Muscle of leg (tissue), 11 donors: ENCODE measurements around the gene PCMTD2. TPM values are rescaled to one million over a fixed set of nuclear protein-coding genes. Genes with fewer than 3 reads are reported as not detected.
"Not testable (repeated sequence)": the region's sequence is repeated elsewhere in the genome, so short reads cannot be mapped to it uniquely, and the experiment has no call there.

Source experiments
- DNase-seq: peaks from one replicate; pipeline ENCODE4 v3.0.0; 2013
- H3K27ac ChIP-seq: one replicate; pipeline ENCODE4 v1.5.1; 2013; ENCODE audit warnings: mild to moderate bottlenecking, low read length, control low read depth
- H3K27me3 ChIP-seq: one replicate; pipeline ENCODE4 v1.6.1; 2013; ENCODE audit warnings: low read length; ENCODE audit not compliant: control insufficient read depth, insufficient read depth
- H3K36me3 ChIP-seq: one replicate; pipeline ENCODE4 v1.6.1; 2013; ENCODE audit warnings: low read length; ENCODE audit not compliant: control insufficient read depth, insufficient read depth
- H3K4me1 ChIP-seq: one replicate; pipeline ENCODE4 v1.6.1; 2013; ENCODE audit warnings: low read length; ENCODE audit not compliant: control insufficient read depth, insufficient read depth
- H3K4me3 ChIP-seq: one replicate; pipeline ENCODE4 v1.5.1; 2013; ENCODE audit warnings: low read length, control low read depth
- H3K9me3 ChIP-seq: replicated peaks from 2 replicates; pipeline ENCODE4 v1.6.1; 2013; ENCODE audit warnings: low read depth, low read length; ENCODE audit not compliant: control insufficient read depth
- WGBS: methylation state at CpG from one replicate; pipeline ENCODE4 v1.1.5; 2013; ENCODE audit warnings: missing lambda C conversion rate; ENCODE audit not compliant: insufficient coverage; 5-methylcytosine and 5-hydroxymethylcytosine counted together
- polyA plus RNA-seq, 8 donors: library from polyadenylated mRNA; unstranded; fragments of 120-200 nt; gene quantifications; one replicate each; pipeline versions ENCODE4 v1.2.1 to v1.2.3, GENCODE V29; 2013; ENCODE audit warnings: inconsistent platforms in 1 of 8, low replicate concordance in 1 of 8; ENCODE audit not compliant: insufficient read length in 8 of 8, insufficient read depth in 1 of 8
- total RNA-seq: library from RNA; stranded (reverse); fragments of 120-200 nt; gene quantifications from one replicate; pipeline ENCODE4 v1.2.4, GENCODE V29; 2013

PCMTD2 gene
- total and polyA plus RNA-seq, 9 donors = 41.4 to 74.1 (median 51.9) TPM

GRCh38 chr20:64285579-64286446, 30.3 kb downstream of the PCMTD2 start:
- not testable (repeated sequence) for H3K9me3 ChIP-seq, DNase-seq, H3K4me3 ChIP-seq, H3K27ac ChIP-seq, H3K27me3 ChIP-seq, H3K36me3 ChIP-seq, H3K4me1 ChIP-seq
- 82% methylated on average over 32 of the region's 46 CpGs for WGBS

- H3K9me3 ChIP-seq, H3K36me3 ChIP-seq, H3K4me3 ChIP-seq, H3K27me3 ChIP-seq, H3K27ac ChIP-seq, DNase-seq, H3K4me1 ChIP-seq: not testable (repeated sequence)
- 93% methylated on average over 20 of the region's 30 CpGs for WGBS
Observed at GRCh38 chr20:64286447-64287263, 31.1 kb downstream of the PCMTD2 start.

- WGBS = no CpG with 5 or more reads among the region's 3 CpGs
- not testable (repeated sequence) for H3K27me3 ChIP-seq, H3K9me3 ChIP-seq, H3K36me3 ChIP-seq, H3K4me3 ChIP-seq, H3K4me1 ChIP-seq, H3K27ac ChIP-seq, DNase-seq
Observed at GRCh38 chr20:64287264-64287590, 31.7 kb downstream of the PCMTD2 start.

GRCh38 chr20:64292167-64292566, 36.6 kb downstream of the PCMTD2 start:
- not testable (repeated sequence) for H3K27ac ChIP-seq, H3K27me3 ChIP-seq, H3K4me1 ChIP-seq, H3K36me3 ChIP-seq, H3K9me3 ChIP-seq, DNase-seq, H3K4me3 ChIP-seq
- no CpG with 5 or more reads among the region's 13 CpGs for WGBS

GRCh38 chr20:64303086-64303485, 47.5 kb downstream of the PCMTD2 start:
- not testable (repeated sequence) for H3K36me3 ChIP-seq, H3K4me3 ChIP-seq, H3K27ac ChIP-seq, H3K4me1 ChIP-seq, H3K9me3 ChIP-seq, H3K27me3 ChIP-seq, DNase-seq
- WGBS = no CpG with 5 or more reads among the region's 2 CpGs

GRCh38 chr20:64313761-64314160, 58.2 kb downstream of the PCMTD2 start:
- not testable (repeated sequence) for H3K36me3 ChIP-seq, H3K9me3 ChIP-seq, H3K4me1 ChIP-seq, H3K27ac ChIP-seq, H3K4me3 ChIP-seq, DNase-seq
- peaks cover 29% of the 10 kb centered on the region for H3K27me3 ChIP-seq
- no CpG with 5 or more reads among the region's 1 CpG for whole genome bisulfite sequencing

GRCh38 chr20:64315381-64315780, 59.8 kb downstream of the PCMTD2 start:
- peaks cover 29% of the 10 kb centered on the region for H3K27me3 ChIP-seq
- not testable (repeated sequence) for H3K36me3 ChIP-seq, DNase-seq, H3K4me3 ChIP-seq, H3K27ac ChIP-seq, H3K9me3 ChIP-seq, H3K4me1 ChIP-seq

GRCh38 chr20:64315884-64316283, 60.3 kb downstream of the PCMTD2 start:
- H3K4me3 ChIP-seq, H3K36me3 ChIP-seq, H3K9me3 ChIP-seq, DNase-seq, H3K27ac ChIP-seq, H3K4me1 ChIP-seq: not testable (repeated sequence)
- H3K27me3 ChIP-seq = peaks cover 29% of the 10 kb centered on the region
- 31% methylated on average over 3 of the region's 15 CpGs for WGBS

- not testable (repeated sequence) for H3K4me1 ChIP-seq, H3K36me3 ChIP-seq, H3K9me3 ChIP-seq, DNase-seq, H3K27ac ChIP-seq, H3K4me3 ChIP-seq
- peaks cover 29% of the 10 kb centered on the region for H3K27me3 ChIP-seq
- 2% methylated on average over 66 of the region's 87 CpGs for WGBS
Observed at GRCh38 chr20:64316415-64317083, 61.0 kb downstream of the PCMTD2 start.

- not testable (repeated sequence) for H3K4me1 ChIP-seq, H3K36me3 ChIP-seq, H3K27ac ChIP-seq, H3K4me3 ChIP-seq, DNase-seq, H3K9me3 ChIP-seq
- peaks cover 29% of the 10 kb centered on the region for H3K27me3 ChIP-seq
- 63% methylated on average over 9 of the region's 15 CpGs for WGBS
Observed at GRCh38 chr20:64317331-64317730, 61.8 kb downstream of the PCMTD2 start.
